ENCODE data around the gene SLC35F5. TPM values are rescaled to one million over a fixed set of nuclear protein-coding genes. Genes with fewer than 3 reads are reported as not detected.

SLC35F5 gene
- total and polyA plus RNA-seq, 2 of the 4 experiments (the other 2 are of a cell fraction), result 30.5 to 93.4 TPM

DNA sequence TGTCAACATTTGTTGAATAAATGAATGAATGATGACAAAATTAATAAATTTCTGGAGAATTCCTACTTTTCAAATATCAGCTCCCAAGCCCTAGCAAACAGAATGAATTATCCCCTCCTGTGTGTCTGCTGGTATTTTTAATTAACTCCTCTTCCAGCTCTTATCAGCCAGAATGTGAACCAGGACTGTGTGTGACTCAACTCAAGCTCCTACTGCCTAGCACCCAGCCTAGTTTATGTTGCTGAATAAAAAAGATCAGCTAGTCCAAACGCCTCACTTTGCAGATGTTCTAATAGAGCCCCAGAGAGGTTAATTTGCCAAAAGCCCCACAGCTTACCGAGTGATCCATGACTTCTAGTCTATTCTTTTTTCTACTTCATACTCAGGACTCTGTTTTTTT lies 79.1 kb downstream of the SLC35F5 start:
- no TSS peak for BruUV-seq (replicated peaks)
- DNase-seq, result no peak
- H3K9me3 ChIP-seq (ENCODE audit: control insufficient read depth, insufficient read depth, low read length), result no peaks in the 10 kb centered on the region
- no peaks in the 10 kb centered on the region for H3K9me1 ChIP-seq (ENCODE audit: insufficient read depth, low read length)
- 40% methylated on average over 1 of the region's 2 CpGs; no CpG with 5 or more reads in 1 of the 2 experiments for WGBS, 2 experiments (ENCODE audit: extremely low coverage in 2 of 2, insufficient read length in 1 of 2)
- no peaks in the 10 kb centered on the region for H4K20me1 ChIP-seq (ENCODE audit: insufficient read depth, low read length)
- H4K8ac ChIP-seq (ENCODE audit: low read depth in 2 of 2, low read length in 2 of 2), result no peak overlapping the region
- CTCF ChIA-PET, result no interaction called here
- H2AK5ac ChIP-seq (ENCODE audit: low read depth, low read length), result no peak overlapping the region
- H3K14ac ChIP-seq (replicated peaks; ENCODE audit: low read depth, low read length), result no peak overlapping the region
- H2BK20ac ChIP-seq (ENCODE audit: low read depth, low read length), result no peak overlapping the region
- H3K79me1 ChIP-seq (ENCODE audit: low read depth in 1 of 2, low read length in 2 of 2), result no peaks in the 10 kb centered on the region
- ATAC-seq (ENCODE audit: low read depth), result no peak
- no peak overlapping the region for H3K56ac ChIP-seq (ENCODE audit: extremely low read depth, insufficient read depth, low read length)
- no peak overlapping the region for H4K91ac ChIP-seq (ENCODE audit: insufficient read depth, low read depth, low read length)
- H3K4me1 ChIP-seq (ENCODE audit: control insufficient read depth, insufficient read depth, low read length), result no peaks in the 10 kb centered on the region
- H3K27ac ChIP-seq (ENCODE audit: insufficient read depth, low read length), result no peak overlapping the region
- intact Hi-C loops (cut with micrococcal nuclease), result no loop called here
- in situ Hi-C loops (cut with MboI; ENCODE audit: low sequenced_read_pairs), result no loop called here
- no peak overlapping the region for H3K4me3 ChIP-seq (ENCODE audit: insufficient read depth, low read depth, low read length)
- H3K9ac ChIP-seq (ENCODE audit: low read depth, low read length), result no peak overlapping the region
- H3K27me3 ChIP-seq (ENCODE audit: control insufficient read depth, insufficient read depth, low read length), result peaks cover 25% of the 10 kb centered on the region
- H2AK9ac ChIP-seq (replicated peaks; ENCODE audit: low read depth, low read length, poor library complexity), result no peak overlapping the region
- H4K5ac ChIP-seq (ENCODE audit: low read depth, low read length), result no peak overlapping the region
- dilution Hi-C loops (cut with HindIII; ENCODE audit: low sequenced_read_pairs, unreplicated experiment), result no loop called here
- no peak overlapping the region for H2BK5ac ChIP-seq (ENCODE audit: low read depth, low read length, poor library complexity, severe bottlenecking)
- no peak overlapping the region for H3K18ac ChIP-seq (ENCODE audit: low read depth, low read length)
- H2BK120ac ChIP-seq (ENCODE audit: low read depth, low read length), result no peak overlapping the region
- no peak overlapping the region for H2AFZ ChIP-seq (replicated peaks; ENCODE audit: low read length, poor library complexity)
- H3K23ac ChIP-seq (ENCODE audit: low read depth, low read length), result no peak overlapping the region
- H3K4me2 ChIP-seq (ENCODE audit: low read depth, low read length), result no peak overlapping the region
- no peak overlapping the region for H3K4ac ChIP-seq (ENCODE audit: low read depth, low read length)
- H3K36me3 ChIP-seq (ENCODE audit: control insufficient read depth, insufficient read depth, low read length), result no peaks in the 10 kb centered on the region
- no peak overlapping the region for H2BK15ac ChIP-seq (ENCODE audit: low read depth, low read length)
- TF ChIP-seq, protein P1, sequence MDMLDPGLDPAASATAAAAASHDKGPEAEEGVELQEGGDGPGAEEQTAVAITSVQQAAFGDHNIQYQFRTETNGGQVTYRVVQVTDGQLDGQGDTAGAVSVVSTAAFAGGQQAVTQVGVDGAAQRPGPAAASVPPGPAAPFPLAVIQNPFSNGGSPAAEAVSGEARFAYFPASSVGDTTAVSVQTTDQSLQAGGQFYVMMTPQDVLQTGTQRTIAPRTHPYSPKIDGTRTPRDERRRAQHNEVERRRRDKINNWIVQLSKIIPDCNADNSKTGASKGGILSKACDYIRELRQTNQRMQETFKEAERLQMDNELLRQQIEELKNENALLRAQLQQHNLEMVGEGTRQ (IDR thresholded peaks at IDR 0.05; ENCODE audit: low read depth, low read length), result no peak
- TF ChIP-seq, protein P2, sequence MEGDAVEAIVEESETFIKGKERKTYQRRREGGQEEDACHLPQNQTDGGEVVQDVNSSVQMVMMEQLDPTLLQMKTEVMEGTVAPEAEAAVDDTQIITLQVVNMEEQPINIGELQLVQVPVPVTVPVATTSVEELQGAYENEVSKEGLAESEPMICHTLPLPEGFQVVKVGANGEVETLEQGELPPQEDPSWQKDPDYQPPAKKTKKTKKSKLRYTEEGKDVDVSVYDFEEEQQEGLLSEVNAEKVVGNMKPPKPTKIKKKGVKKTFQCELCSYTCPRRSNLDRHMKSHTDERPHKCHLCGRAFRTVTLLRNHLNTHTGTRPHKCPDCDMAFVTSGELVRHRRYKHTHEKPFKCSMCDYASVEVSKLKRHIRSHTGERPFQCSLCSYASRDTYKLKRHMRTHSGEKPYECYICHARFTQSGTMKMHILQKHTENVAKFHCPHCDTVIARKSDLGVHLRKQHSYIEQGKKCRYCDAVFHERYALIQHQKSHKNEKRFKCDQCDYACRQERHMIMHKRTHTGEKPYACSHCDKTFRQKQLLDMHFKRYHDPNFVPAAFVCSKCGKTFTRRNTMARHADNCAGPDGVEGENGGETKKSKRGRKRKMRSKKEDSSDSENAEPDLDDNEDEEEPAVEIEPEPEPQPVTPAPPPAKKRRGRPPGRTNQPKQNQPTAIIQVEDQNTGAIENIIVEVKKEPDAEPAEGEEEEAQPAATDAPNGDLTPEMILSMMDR (conservative IDR thresholded peaks at IDR 0.05; ENCODE audit: low read depth, low read length), result no peak
- TF ChIP-seq MAZ (IDR thresholded peaks at IDR 0.05; ENCODE audit: borderline replicate concordance, low read depth, low read length) (no peak), BHLHE40 (IDR thresholded peaks at IDR 0.05; ENCODE audit: low read depth, low read length) (no peak), RCOR1 (IDR thresholded peaks at IDR 0.05; ENCODE audit: insufficient replicate concordance, low read length) (no peak), RFX5 (IDR thresholded peaks at IDR 0.05; ENCODE audit: low read depth, low read length) (no peak), MXI1 (IDR thresholded peaks at IDR 0.05; ENCODE audit: borderline replicate concordance, low read depth, low read length) (no peak), NFE2L2 (IDR thresholded peaks at IDR 0.05; ENCODE audit: low read depth, low read length) (no peak), POLR2A (IDR thresholded peaks at IDR 0.05; ENCODE audit: low read depth, low read length) (no peak), FOS (IDR thresholded peaks at IDR 0.05; ENCODE audit: low read depth, low read length) (no peak), CEBPB (IDR thresholded peaks at IDR 0.05; ENCODE audit: low read depth, low read length) (no peak)
- TF ChIP-seq, protein P3, sequence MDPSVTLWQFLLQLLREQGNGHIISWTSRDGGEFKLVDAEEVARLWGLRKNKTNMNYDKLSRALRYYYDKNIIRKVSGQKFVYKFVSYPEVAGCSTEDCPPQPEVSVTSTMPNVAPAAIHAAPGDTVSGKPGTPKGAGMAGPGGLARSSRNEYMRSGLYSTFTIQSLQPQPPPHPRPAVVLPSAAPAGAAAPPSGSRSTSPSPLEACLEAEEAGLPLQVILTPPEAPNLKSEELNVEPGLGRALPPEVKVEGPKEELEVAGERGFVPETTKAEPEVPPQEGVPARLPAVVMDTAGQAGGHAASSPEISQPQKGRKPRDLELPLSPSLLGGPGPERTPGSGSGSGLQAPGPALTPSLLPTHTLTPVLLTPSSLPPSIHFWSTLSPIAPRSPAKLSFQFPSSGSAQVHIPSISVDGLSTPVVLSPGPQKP (IDR thresholded peaks at IDR 0.05; ENCODE audit: borderline replicate concordance, low read depth, low read length), result no peak
- POLR2A ChIA-PET (ENCODE audit: unreplicated experiment), result no interaction called here
